Neural progenitor cell (in vitro differentiated cells): ENCODE measurements around the gene PHF19.

ENCODE experiments used
- CTCF ChIP-seq: fragments of 200-600 bp; sonication (generic); IDR thresholded peaks from 2 replicates; pipeline ENCODE4 v1.5.1; 2017; ENCODE audit warnings: antibody characterized with exemption, mild to moderate bottlenecking
- EZH2 ChIP-seq: fragments of 200-600 bp; sonication (generic); IDR thresholded peaks from 2 replicates; pipeline ENCODE4 v1.6.1; 2017; ENCODE audit warnings: antibody characterized with exemption, mild to moderate bottlenecking, moderate library complexity
- EZH2phosphoT487 ChIP-seq: fragments of 200-600 bp; sonication (generic); IDR thresholded peaks from 2 replicates; pipeline ENCODE4 v1.6.1; 2017; ENCODE audit warnings: antibody characterized with exemption

GRCh38 chr9:120878188-120879130, 1.5 kb upstream of the PHF19 start:
- TF ChIP-seq EZH2 (no peak), CTCF (no peak), EZH2phosphoT487 (no peak)
